ENCODE data around the gene RD3L.
"Not testable (repeated sequence)": the region's sequence is repeated elsewhere in the genome, so short reads cannot be mapped to it uniquely, and the experiment has no call there.

Gene RD3L

GRCh38 chr14:103941973-103942736 is at the start of gene RD3L:
TSS of gene RD3L (minus strand) at chr14:103942529. CDS start at chr14:103941695, 834 bp downstream.
- no peak for DNase-seq

GRCh38 chr14:103989964-103990363 is 47.6 kb upstream of the RD3L start:
- DNase-seq = no peak

- no peak for DNase-seq
Observed at GRCh38 chr14:103989034-103989433, 46.7 kb upstream of the RD3L start.

- no peak for DNase-seq
Observed at GRCh38 chr14:103984196-103984595, 41.9 kb upstream of the RD3L start.

GRCh38 chr14:103980623-103981238 is 38.4 kb upstream of the RD3L start:
- DNase-seq = not testable (repeated sequence)

GRCh38 chr14:103974575-103974974 is 32.2 kb upstream of the RD3L start:
- no peak for DNase-seq

GRCh38 chr14:103973354-103973753 is 31.0 kb upstream of the RD3L start:
- no peak for DNase-seq

- DNase-seq = no peak
Observed at GRCh38 chr14:103969961-103970360, 27.6 kb upstream of the RD3L start.

GRCh38 chr14:103966631-103967030 is 24.3 kb upstream of the RD3L start:
- no peak for DNase-seq

GRCh38 chr14:103961928-103962578 is 19.7 kb upstream of the RD3L start:
- DNase-seq = no peak

- no peak for DNase-seq
Observed at GRCh38 chr14:103960457-103961055, 18.2 kb upstream of the RD3L start.

- DNase-seq = no peak
Observed at GRCh38 chr14:103949131-103949790, 6.9 kb upstream of the RD3L start.

- no peak for DNase-seq
Observed at GRCh38 chr14:103948442-103948841, 6.1 kb upstream of the RD3L start.

GRCh38 chr14:103946975-103947374 is 4.6 kb upstream of the RD3L start:
- no peak for DNase-seq

- peak; percentile 23 to 32 for DNase-seq
Observed at GRCh38 chr14:103943673-103944072, 1.3 kb upstream of the RD3L start.

- no peak for DNase-seq
Observed at GRCh38 chr14:103941462-103941861, 867 bp downstream of the RD3L start.

- no peak for DNase-seq
Observed at GRCh38 chr14:103935102-103935501, 7.2 kb downstream of the RD3L start.

GRCh38 chr14:103932791-103933490 is 9.4 kb downstream of the RD3L start:
- DNase-seq = no peak

- DNase-seq = no peak
Observed at GRCh38 chr14:103931422-103931821, 10.9 kb downstream of the RD3L start.

- DNase-seq = no peak
Observed at GRCh38 chr14:103930051-103930604, 12.2 kb downstream of the RD3L start.

- DNase-seq = no peak
Observed at GRCh38 chr14:103928011-103928890, 14.1 kb downstream of the RD3L start, which contains the start of gene TDRD9. TSS of gene TDRD9 (plus strand) at chr14:103928456. CDS start at chr14:103928510, 54 bp downstream.

Data from NCI-H187 (cell line).